Measurements from ENCODE around the gene GPX4. TPM values are rescaled to one million over a fixed set of nuclear protein-coding genes. Genes with fewer than 3 reads are reported as not detected.

Gene GPX4
- total and polyA plus RNA-seq, 9 of the 15 experiments (the other 6 are each of a cell fraction or from before 2014, with no cell fraction given): 61.4 to 661 (median 349) TPM

- CTCF ChIA-PET (ENCODE audit: low intra/inter-chr PET ratio): no interaction called here
Measured at GRCh38 chr19:1062387-1063029, 41.3 kb upstream of the GPX4 start.

More at GRCh38 chr19:1062387-1063029, 41.3 kb upstream of the GPX4 start:
- peak; percentile 34 for TF ChIP-seq POLR2A (conservative IDR thresholded peaks at IDR 0.05)
- no peak for TF ChIP-seq EWSR1 (IDR thresholded peaks at IDR 0.05; ENCODE audit: borderline replicate concordance, low read depth, partially characterized antibody)
- TF ChIP-seq ELF4 (CRISPR knock-in tag; IDR thresholded peaks at IDR 0.05): peak; percentile 47; the same call in 1 of the 2 replicates
- peak; percentile 77; the same call in 1 of the 2 replicates for TF ChIP-seq ZBTB33 (CRISPR knock-in tag; IDR thresholded peaks at IDR 0.05)
- TF ChIP-seq, protein P1, sequence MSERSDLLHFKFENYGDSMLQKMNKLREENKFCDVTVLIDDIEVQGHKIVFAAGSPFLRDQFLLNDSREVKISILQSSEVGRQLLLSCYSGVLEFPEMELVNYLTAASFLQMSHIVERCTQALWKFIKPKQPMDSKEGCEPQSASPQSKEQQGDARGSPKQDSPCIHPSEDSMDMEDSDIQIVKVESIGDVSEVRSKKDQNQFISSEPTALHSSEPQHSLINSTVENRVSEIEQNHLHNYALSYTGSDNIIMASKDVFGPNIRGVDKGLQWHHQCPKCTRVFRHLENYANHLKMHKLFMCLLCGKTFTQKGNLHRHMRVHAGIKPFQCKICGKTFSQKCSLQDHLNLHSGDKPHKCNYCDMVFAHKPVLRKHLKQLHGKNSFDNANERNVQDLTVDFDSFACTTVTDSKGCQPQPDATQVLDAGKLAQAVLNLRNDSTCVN (CRISPR knock-in tag; IDR thresholded peaks at IDR 0.05): 0 out of 2 replicates have a peak, but pooled peaks have one; percentile 33
- no peak for TF ChIP-seq SMC3 (conservative IDR thresholded peaks at IDR 0.05; ENCODE audit: insufficient read depth, low read depth, low read length)
- TF ChIP-seq ZNF146 (CRISPR knock-in tag; IDR thresholded peaks at IDR 0.05; ENCODE audit: unreplicated experiment): no peak
- TF ChIP-seq SUPT5H (IDR thresholded peaks at IDR 0.05): peak; percentile 38; the same call in 1 of the 2 replicates
- TF ChIP-seq OTX1 (CRISPR knock-in tag; IDR thresholded peaks at IDR 0.05): peak; percentile 64; the same call in 1 of the 2 replicates
- TF ChIP-seq HDGF (IDR thresholded peaks at IDR 0.05): 0 out of 2 replicates have a peak, but pooled peaks have one; percentile 56
- no peak for TF ChIP-seq RAD21 (CRISPR knock-in tag; conservative IDR thresholded peaks at IDR 0.05 in 1 of 2, IDR thresholded peaks at IDR 0.05 in 1 of 2)
- Histone ChIP-seq H3K79me2 (ENCODE audit: control insufficient read depth, insufficient read depth, low read length) (no peaks in the 10 kb centered on the region), H3K9me1 (ENCODE audit: control insufficient read depth, insufficient read depth, low read length) (no peaks in the 10 kb centered on the region), H3K4me3 (no peak overlapping the region), H3K27me3 (ENCODE audit: control insufficient read depth in 2 of 2, insufficient read depth in 2 of 2, low read length in 2 of 2) (no peaks in the 10 kb centered on the region), H2AFZ (ENCODE audit: low read depth, low read length) (no peak overlapping the region), H3K36me3 (ENCODE audit: control insufficient read depth, insufficient read depth, low read length) (peaks cover 40% of the 10 kb centered on the region), H3K9me3 (replicated peaks; ENCODE audit: control insufficient read depth, insufficient read depth, low read depth, low read length) (no peaks in the 10 kb centered on the region), H3K4me1 (replicated peaks in 1 of 2; ENCODE audit: control insufficient read depth in 2 of 2, insufficient read depth in 2 of 2, low read length in 2 of 2) (peaks cover 9 to 60% of the 10 kb centered on the region in 2 experiments), H3K27ac (ENCODE audit: extremely low read depth, low read depth, low read length) (no peak overlapping the region), H3K9ac (ENCODE audit: insufficient read depth in 1 of 2, low read depth in 2 of 2, low read length in 2 of 2) (peak overlapping the region in 1 of 2 experiments; percentile 37; a peak in 1 of 4 replicates), H4K20me1 (replicated peaks; ENCODE audit: control insufficient read depth, insufficient read depth, low read length) (no peaks in the 10 kb centered on the region), H3K4me2 (ENCODE audit: insufficient read depth, low read length) (no peak overlapping the region)
- no peak for FAIRE-seq
- BruUV-seq (replicated peaks): no TSS peak
- in situ Hi-C loops (cut with MboI) (no loop called here), intact Hi-C loops (cut with micrococcal nuclease) (no loop called here)
- peak in 3 of 4 experiments; percentile 81 to 85 (median 83) for DNase-seq (ENCODE audit: extremely low read depth in 1 of 4, low spot score in 3 of 4)
- WGBS (ENCODE audit: insufficient coverage, low coverage, missing lambda C conversion rate): 78% methylated on average over 9 of the region's 17 CpGs
- peak; percentile 72 for ATAC-seq
- POLR2A ChIA-PET: interaction anchor here (0.5 to 1.1 kb wide), 2 partner anchors 8 to 37 kb away, joined by 3 to 4 read pairs; no protein-coding TSS in a partner anchor
